HepG2 (cell line): ENCODE data around the gene ATP13A5. TPM values are rescaled to one million over a fixed set of nuclear protein-coding genes. Genes with fewer than 3 reads are reported as not detected.

Experiments
- ATAC-seq: fragments of 200-7000 bp; cut with Tn5 transposase; 3 replicates; pipeline ENCODE4 v1.9.1; 2020; ENCODE audit warnings: mild to moderate bottlenecking, moderate library complexity
- BruUV-seq: library from RNA; stranded (reverse); fragments of 400-500 nt; replicated peaks from 2 replicates; lab custom pipeline; 2021; lab: Mats Ljungman, UMichigan
- CTCF ChIA-PET: fragments of 300-600 bp; formaldehyde crosslinking; extraction: SDS; loops from one replicate; lab custom pipeline; 2021; ENCODE audit warnings: low total read pairs, inconsistent platforms, low intra/inter-chr PET ratio; lab: Yijun Ruan, JAX
- POLR2A ChIA-PET: fragments of 350-600 bp; sonication (Branson Sonifier 250); formaldehyde crosslinking; loops from one replicate; lab custom pipeline; 2020; ENCODE audit warnings: antibody characterized with exemption, inconsistent platforms; lab: Yijun Ruan, JAX
- DNase-seq: peaks from one replicate; pipeline ENCODE4 v3.0.0-alpha.2; 2015; ENCODE audit warnings: low spot score
- FAIRE-seq: peaks from 3 replicates; lab custom pipeline; 2011; peaks lifted over from hg19 to GRCh38; lab: Jason Lieb, UNC
- H2AFZ ChIP-seq: one replicate; pipeline ENCODE4 v1.6.1; 2011; ENCODE audit warnings: low read length, inconsistent platforms
- H3K27ac ChIP-seq: fragments of 300-600 bp; 3 replicates; pipeline ENCODE4 v1.8.0; 2011; ENCODE audit warnings: mixed run types, mild to moderate bottlenecking, mixed read lengths, low read length, inconsistent platforms; ENCODE audit not compliant: insufficient read depth; ENCODE audit errors: extremely low read length
- H3K27me3 ChIP-seq, 2 experiments: fragments of 200-600 bp in 1 of 2; 2 replicates in 1 of 2; 3 replicates in 1 of 2; pipeline versions ENCODE4 v1.6.0 to v1.8.0; 2011; ENCODE audit warnings: low read length in 2 of 2, mild to moderate bottlenecking in 2 of 2, moderate library complexity in 2 of 2, inconsistent platforms in 1 of 2; ENCODE audit not compliant: insufficient read depth in 2 of 2, control insufficient read depth in 1 of 2
- H3K36me3 ChIP-seq, 2 experiments: fragments of 200-600 bp in 1 of 2; replicated peaks in 1 of 2; 2 replicates in 1 of 2; 3 replicates in 1 of 2; pipeline versions ENCODE4 v1.5.1 to v1.8.0; 2011; ENCODE audit warnings: low read length in 2 of 2, inconsistent platforms in 1 of 2; ENCODE audit not compliant: insufficient read depth in 2 of 2, control insufficient read depth in 1 of 2
- H3K4me1 ChIP-seq: 2 replicates; pipeline ENCODE4 v1.5.1; 2012; ENCODE audit warnings: low read length, inconsistent platforms; ENCODE audit not compliant: insufficient read depth
- H3K4me2 ChIP-seq: 2 replicates; pipeline ENCODE4 v1.6.0; 2011; ENCODE audit warnings: low read depth, low read length, inconsistent platforms
- H3K4me3 ChIP-seq, 3 experiments: fragments of 200-600 bp in 1 of 3; sonication (generic), shearing (Covaris generic) in 1 of 3; replicated peaks in 1 of 3; 2 replicates each; pipeline ENCODE4 v1.5.1; 2011 to 2016; ENCODE audit warnings: low read length in 3 of 3, inconsistent platforms in 2 of 3, low read depth in 2 of 3, mild to moderate bottlenecking in 2 of 3, control low read depth in 1 of 3, mixed read lengths in 1 of 3; ENCODE audit not compliant: insufficient read depth in 1 of 3
- H3K79me2 ChIP-seq: one replicate; pipeline ENCODE4 v1.6.1; 2011; ENCODE audit warnings: low read length, inconsistent platforms; ENCODE audit not compliant: insufficient read depth
- H3K9ac ChIP-seq: 2 replicates; pipeline ENCODE4 v1.6.0; 2011; ENCODE audit warnings: mild to moderate bottlenecking, low read depth, low read length, inconsistent platforms; ENCODE audit not compliant: insufficient read depth
- H3K9me3 ChIP-seq: 2 replicates; pipeline ENCODE4 v1.5.1; 2012; ENCODE audit warnings: mild to moderate bottlenecking, low read length
- H4K20me1 ChIP-seq: 2 replicates; pipeline ENCODE4 v1.6.0; 2011; ENCODE audit warnings: inconsistent platforms, mild to moderate bottlenecking, low read length, moderate library complexity; ENCODE audit not compliant: insufficient read depth
- BATF2 ChIP-seq: sonication (generic); formaldehyde crosslinking; IDR thresholded peaks from 2 replicates; pipeline ENCODE4 v1.8.0; 2022; ENCODE audit warnings: mild to moderate bottlenecking, missing genetic modification reagents, moderate library complexity
- CBX5 ChIP-seq: sonication (generic); formaldehyde crosslinking; IDR thresholded peaks from 2 replicates; pipeline ENCODE4 v1.4.0; 2020; ENCODE audit warnings: missing genetic modification reagents, borderline replicate concordance
- CREB1 ChIP-seq, 2 experiments: fragments of 450-650 bp in 1 of 2; IDR thresholded peaks; 2 replicates each; pipeline ENCODE4 v1.6.1; 2016 to 2017; ENCODE audit warnings: control low read depth in 1 of 2, mild to moderate bottlenecking in 1 of 2, missing compliant biosample characterization in 1 of 2, missing genetic modification characterization in 1 of 2
- GTF3A ChIP-seq: sonication (generic); formaldehyde crosslinking; conservative IDR thresholded peaks from 2 replicates; pipeline ENCODE4 v1.4.0; 2020; ENCODE audit warnings: mild to moderate bottlenecking, missing genetic modification reagents
- MIER2 ChIP-seq: IDR thresholded peaks from 2 replicates; pipeline ENCODE4 v1.6.1; 2016; ENCODE audit warnings: missing biosample characterization, missing genetic modification reagents
- MTA3 ChIP-seq: sonication (generic); formaldehyde crosslinking; IDR thresholded peaks from 2 replicates; pipeline ENCODE4 v1.4.0; 2020; ENCODE audit warnings: missing genetic modification reagents
- SP1 ChIP-seq, 2 experiments: fragments of 450-650 bp in 1 of 2; sonication (generic) in 1 of 2; formaldehyde crosslinking in 1 of 2; IDR thresholded peaks; 2 replicates each; pipeline versions ENCODE4 v1.4.0 to v1.6.1; 2016 to 2020; ENCODE audit warnings: missing genetic modification reagents in 1 of 2
- THAP11 ChIP-seq: IDR thresholded peaks from 2 replicates; pipeline ENCODE4 v1.6.1; 2016; ENCODE audit warnings: missing biosample characterization, missing genetic modification reagents
- TIGD3 ChIP-seq: sonication (generic); formaldehyde crosslinking; IDR thresholded peaks from 2 replicates; pipeline ENCODE4 v1.5.1; 2020; ENCODE audit warnings: mild to moderate bottlenecking, missing genetic modification reagents, borderline replicate concordance
- ZNF367 ChIP-seq: sonication (generic); formaldehyde crosslinking; IDR thresholded peaks from 2 replicates; pipeline ENCODE4 v1.4.0; 2020; ENCODE audit warnings: missing genetic modification reagents, borderline replicate concordance
- ZNF383 ChIP-seq: sonication (generic); formaldehyde crosslinking; IDR thresholded peaks from 2 replicates; pipeline ENCODE4 v1.4.0; 2020; ENCODE audit warnings: missing genetic modification reagents, mild to moderate bottlenecking, borderline replicate concordance
- ZNF597 ChIP-seq: sonication (generic); formaldehyde crosslinking; IDR thresholded peaks from 2 replicates; pipeline ENCODE4 v1.5.0; 2020; ENCODE audit warnings: missing genetic modification reagents
- ZNF792 ChIP-seq: IDR thresholded peaks from 2 replicates; pipeline ENCODE4 v1.6.1; 2016
- WGBS: methylation state at CpG from one replicate; pipeline ENCODE4 v1.1.6; 2017; ENCODE audit warnings: low lambda C conversion rate; 5-methylcytosine and 5-hydroxymethylcytosine counted together
- in situ Hi-C: cut with HindIII; loops from 2 replicates; pipeline ENCODE4 v1.10.0; 2017; ENCODE audit warnings: low pct_unique_long_range_greater_than_20kb; ENCODE audit not compliant: extremely low pct_ligation_motif_present
- intact Hi-C: fragments of 100-400 bp; cut with micrococcal nuclease; formaldehyde crosslinking; loops from one replicate; pipeline ENCODE4 v1.10.0; 2022; ENCODE audit not compliant: unreplicated experiment
- polyA plus RNA-seq, 8 experiments: library from polyadenylated mRNA; depleted of rRNA in 3 of 8; stranded (reverse) in 7 of 8; unstranded in 1 of 8; fragments of >200 nt; fragmentation: Illumina TruSeq in 4 of 8; extraction: Trizol in 4 of 8; gene quantifications; 2 replicates each; pipeline versions ENCODE4 v1.2.1 to v1.2.3, GENCODE V29; 2011 to 2016; ENCODE audit warnings: low read depth in 4 of 8, missing spikeins in 1 of 8, mixed read lengths in 1 of 8; ENCODE audit not compliant: insufficient read depth in 1 of 8
- total RNA-seq, 5 experiments: library from RNA; depleted of rRNA; stranded (reverse); fragments of >200 nt; fragmentation: Illumina TruSeq; extraction: Trizol; gene quantifications; 2 replicates each; pipeline ENCODE4 v1.2.3, GENCODE V29; 2016; ENCODE audit warnings: low read depth in 1 of 5
- TF ChIP-seq, protein P1 (sequence below): sonication (generic); formaldehyde crosslinking; IDR thresholded peaks from 2 replicates; pipeline ENCODE4 v1.4.0; 2020; ENCODE audit warnings: missing genetic modification reagents
- TF ChIP-seq, protein P2 (sequence below): sonication (generic); formaldehyde crosslinking; IDR thresholded peaks from 2 replicates; pipeline ENCODE4 v1.5.1; 2020; ENCODE audit warnings: missing genetic modification reagents, mild to moderate bottlenecking, borderline replicate concordance
- TF ChIP-seq, protein P3 (sequence below): IDR thresholded peaks from 2 replicates; pipeline ENCODE4 v1.6.1; 2016; ENCODE audit warnings: control low read depth

Gene ATP13A5
- total and polyA plus RNA-seq, 2 of the 13 experiments (the other 11 are each of a cell fraction or from before 2014, with no cell fraction given), result not detected

DNA sequence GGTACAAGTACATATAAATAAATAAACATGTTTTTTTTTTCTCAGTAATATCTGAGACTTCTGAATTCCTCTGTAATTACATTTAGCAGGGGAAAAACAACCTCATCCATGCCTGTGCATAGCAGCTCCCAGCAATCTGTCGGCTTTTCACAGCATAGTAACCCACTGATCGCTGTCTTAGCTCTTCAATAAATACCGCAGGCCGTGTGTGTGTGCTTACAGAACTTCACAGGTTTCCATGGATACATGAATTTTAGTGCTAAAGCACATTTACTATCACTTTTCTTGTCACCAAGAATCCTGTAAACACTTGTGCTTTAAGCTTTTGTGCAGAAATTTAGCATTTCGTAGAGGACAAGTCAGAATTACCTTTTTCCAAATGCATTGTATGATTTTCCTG is 141.5 kb downstream of the ATP13A5 start (continued):
- TF ChIP-seq, protein P1, sequence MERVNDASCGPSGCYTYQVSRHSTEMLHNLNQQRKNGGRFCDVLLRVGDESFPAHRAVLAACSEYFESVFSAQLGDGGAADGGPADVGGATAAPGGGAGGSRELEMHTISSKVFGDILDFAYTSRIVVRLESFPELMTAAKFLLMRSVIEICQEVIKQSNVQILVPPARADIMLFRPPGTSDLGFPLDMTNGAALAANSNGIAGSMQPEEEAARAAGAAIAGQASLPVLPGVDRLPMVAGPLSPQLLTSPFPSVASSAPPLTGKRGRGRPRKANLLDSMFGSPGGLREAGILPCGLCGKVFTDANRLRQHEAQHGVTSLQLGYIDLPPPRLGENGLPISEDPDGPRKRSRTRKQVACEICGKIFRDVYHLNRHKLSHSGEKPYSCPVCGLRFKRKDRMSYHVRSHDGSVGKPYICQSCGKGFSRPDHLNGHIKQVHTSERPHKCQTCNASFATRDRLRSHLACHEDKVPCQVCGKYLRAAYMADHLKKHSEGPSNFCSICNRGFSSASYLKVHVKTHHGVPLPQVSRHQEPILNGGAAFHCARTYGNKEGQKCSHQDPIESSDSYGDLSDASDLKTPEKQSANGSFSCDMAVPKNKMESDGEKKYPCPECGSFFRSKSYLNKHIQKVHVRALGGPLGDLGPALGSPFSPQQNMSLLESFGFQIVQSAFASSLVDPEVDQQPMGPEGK (CRISPR knock-in tag), result no peak
- TF ChIP-seq ZNF383 (CRISPR knock-in tag) (no peak), MTA3 (no peak)
- TF ChIP-seq, all 625 proteins: peak for 0

DNA sequence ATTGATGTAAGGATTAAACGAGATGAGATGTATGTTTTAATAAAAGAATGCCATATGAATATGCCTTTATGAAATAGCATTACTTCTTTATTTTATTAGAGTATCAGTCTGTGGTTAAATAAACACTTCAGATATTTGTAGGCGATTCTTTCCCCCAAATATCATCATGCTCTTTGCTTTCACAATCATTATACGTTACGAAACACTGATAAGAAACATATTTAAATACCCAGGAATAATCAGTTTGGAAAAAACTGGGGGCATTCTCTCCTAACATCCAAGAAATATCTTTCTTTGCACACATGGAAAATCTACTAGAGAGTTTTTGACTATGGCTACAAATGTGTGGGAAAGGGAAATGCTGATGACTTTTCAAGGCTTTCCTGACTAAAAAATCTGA is 142.0 kb downstream of the ATP13A5 start:
- Histone ChIP-seq H3K79me2 (no peaks in the 10 kb centered on the region), H3K4me2 (no peak overlapping the region), H3K36me3 (no peaks in the 10 kb centered on the region), H3K4me1 (no peaks in the 10 kb centered on the region), H3K4me3 (no peak overlapping the region), H3K27me3 (no peaks in the 10 kb centered on the region), H3K27ac (no peak overlapping the region), H2AFZ (no peak overlapping the region), H3K9me3 (no peaks in the 10 kb centered on the region), H4K20me1 (no peaks in the 10 kb centered on the region), H3K9ac (no peak overlapping the region)
- no TSS peak for BruUV-seq
- 3% methylated on average over 4 of the region's 4 CpGs for WGBS
- DNase-seq, result no peak
- in situ Hi-C loops (no loop called here), intact Hi-C loops (no loop called here)
- no peak for FAIRE-seq
- ChIA-PET POLR2A (no interaction called here), CTCF (no interaction called here)
- ATAC-seq, result no peak
- TF ChIP-seq THAP11 (CRISPR knock-in tag) (no peak), ZNF792 (no peak), GTF3A (CRISPR knock-in tag) (no peak), ZNF597 (CRISPR knock-in tag) (no peak), CBX5 (no peak), BATF2 (CRISPR knock-in tag) (no peak), TIGD3 (CRISPR knock-in tag) (no peak), MIER2 (CRISPR knock-in tag) (no peak), CREB1 (IDR thresholded peaks at IDR 0.05) (no peak), CREB1 (CRISPR knock-in tag; IDR thresholded peaks at IDR 0.05) (no peak), SP1 (IDR thresholded peaks at IDR 0.05) (no peak), SP1 (CRISPR knock-in tag; IDR thresholded peaks at IDR 0.05) (no peak), ZNF367 (no peak)
- TF ChIP-seq, protein P2, sequence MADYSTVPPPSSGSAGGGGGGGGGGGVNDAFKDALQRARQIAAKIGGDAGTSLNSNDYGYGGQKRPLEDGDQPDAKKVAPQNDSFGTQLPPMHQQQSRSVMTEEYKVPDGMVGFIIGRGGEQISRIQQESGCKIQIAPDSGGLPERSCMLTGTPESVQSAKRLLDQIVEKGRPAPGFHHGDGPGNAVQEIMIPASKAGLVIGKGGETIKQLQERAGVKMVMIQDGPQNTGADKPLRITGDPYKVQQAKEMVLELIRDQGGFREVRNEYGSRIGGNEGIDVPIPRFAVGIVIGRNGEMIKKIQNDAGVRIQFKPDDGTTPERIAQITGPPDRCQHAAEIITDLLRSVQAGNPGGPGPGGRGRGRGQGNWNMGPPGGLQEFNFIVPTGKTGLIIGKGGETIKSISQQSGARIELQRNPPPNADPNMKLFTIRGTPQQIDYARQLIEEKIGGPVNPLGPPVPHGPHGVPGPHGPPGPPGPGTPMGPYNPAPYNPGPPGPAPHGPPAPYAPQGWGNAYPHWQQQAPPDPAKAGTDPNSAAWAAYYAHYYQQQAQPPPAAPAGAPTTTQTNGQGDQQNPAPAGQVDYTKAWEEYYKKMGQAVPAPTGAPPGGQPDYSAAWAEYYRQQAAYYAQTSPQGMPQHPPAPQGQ (CRISPR knock-in tag), result no peak
- TF ChIP-seq, protein P3, sequence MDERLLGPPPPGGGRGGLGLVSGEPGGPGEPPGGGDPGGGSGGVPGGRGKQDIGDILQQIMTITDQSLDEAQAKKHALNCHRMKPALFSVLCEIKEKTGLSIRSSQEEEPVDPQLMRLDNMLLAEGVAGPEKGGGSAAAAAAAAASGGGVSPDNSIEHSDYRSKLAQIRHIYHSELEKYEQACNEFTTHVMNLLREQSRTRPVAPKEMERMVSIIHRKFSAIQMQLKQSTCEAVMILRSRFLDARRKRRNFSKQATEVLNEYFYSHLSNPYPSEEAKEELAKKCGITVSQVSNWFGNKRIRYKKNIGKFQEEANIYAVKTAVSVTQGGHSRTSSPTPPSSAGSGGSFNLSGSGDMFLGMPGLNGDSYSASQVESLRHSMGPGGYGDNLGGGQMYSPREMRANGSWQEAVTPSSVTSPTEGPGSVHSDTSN (CRISPR knock-in tag), result no peak
